SK-N-MC (cell line): ENCODE results near the gene ONECUT3.
"Not testable (repeated sequence)": the region's sequence is repeated elsewhere in the genome, so short reads cannot be mapped to it uniquely, and the experiment has no call there.

Source experiments
- DNase-seq: peaks from one replicate; pipeline ENCODE4 v3.0.0-alpha.2; 2011; ENCODE audit warnings: low read depth, low spot score
- H3K27ac ChIP-seq: fragments of 200-600 bp; sonication (generic); 2 replicates; pipeline ENCODE4 v1.5.1; 2016; ENCODE audit warnings: mixed run types
- H3K36me3 ChIP-seq: fragments of 200-600 bp; sonication (generic); 2 replicates; pipeline ENCODE4 v1.6.1; 2017; ENCODE audit warnings: antibody characterized with exemption, low read length, mixed read lengths; ENCODE audit not compliant: insufficient read depth
- H3K4me3 ChIP-seq: fragments of 200-600 bp; sonication (generic); 2 replicates; pipeline ENCODE4 v1.5.1; 2016
- H3K9ac ChIP-seq: fragments of 200-600 bp; sonication (generic); 2 replicates; pipeline ENCODE4 v1.8.0; 2017; ENCODE audit warnings: mixed run types, mixed read lengths; ENCODE audit not compliant: insufficient read length
- H3K9me3 ChIP-seq: fragments of 200-600 bp; sonication (generic); 2 replicates; pipeline ENCODE4 v1.6.1; 2017; ENCODE audit warnings: low read depth, mild to moderate bottlenecking, antibody characterized with exemption, low read length, moderate library complexity, mixed read lengths
- EZH2 ChIP-seq: fragments of 200-600 bp; sonication (generic); IDR thresholded peaks from one replicate; pipeline ENCODE4 v1.6.1; 2017; ENCODE audit warnings: antibody characterized with exemption
- FOXP2 ChIP-seq: optimal IDR thresholded peaks from 2 replicates; pipeline ENCODE3; 2011; ENCODE audit warnings: mild to moderate bottlenecking, moderate library complexity; ENCODE audit not compliant: insufficient read depth; ENCODE audit errors: extremely low read length, control extremely low read depth
- POLR2AphosphoS5 ChIP-seq: IDR thresholded peaks from 2 replicates; pipeline ENCODE4 v1.6.1; 2012; ENCODE audit warnings: mild to moderate bottlenecking, low read depth, low read length, borderline replicate concordance

ONECUT3 gene

GRCh38 chr19:1791879-1792278 lies 38.6 kb downstream of the ONECUT3 start:
- no peak overlapping the region for H3K27ac ChIP-seq
- no peak for DNase-seq
- no peak overlapping the region for H3K4me3 ChIP-seq
- no peaks in the 10 kb centered on the region for H3K9me3 ChIP-seq
- no peak overlapping the region for H3K9ac ChIP-seq
- no peak for TF ChIP-seq POLR2AphosphoS5
- no peak for TF ChIP-seq FOXP2
- no peak for TF ChIP-seq EZH2
- no peaks in the 10 kb centered on the region for H3K36me3 ChIP-seq

- Histone ChIP-seq H3K4me3 (no peak overlapping the region), H3K9ac (no peak overlapping the region), H3K27ac (no peak overlapping the region), H3K9me3 (no peaks in the 10 kb centered on the region), H3K36me3 (no peaks in the 10 kb centered on the region)
- TF ChIP-seq POLR2AphosphoS5: no peak
- no peak for TF ChIP-seq EZH2
- TF ChIP-seq FOXP2: no peak
- DNase-seq: no peak
Observed at GRCh38 chr19:1794424-1795172, 41.3 kb downstream of the ONECUT3 start.

- no peaks in the 10 kb centered on the region for H3K9me3 ChIP-seq
- no peak overlapping the region for H3K9ac ChIP-seq
- no peaks in the 10 kb centered on the region for H3K36me3 ChIP-seq
- no peak for DNase-seq
- H3K27ac ChIP-seq: no peak overlapping the region
- no peak overlapping the region for H3K4me3 ChIP-seq
- TF ChIP-seq EZH2 (no peak), FOXP2 (no peak), POLR2AphosphoS5 (no peak)
Observed at GRCh38 chr19:1796395-1797142, 43.3 kb downstream of the ONECUT3 start.

- not testable (repeated sequence) for H3K36me3 ChIP-seq, H3K9me3 ChIP-seq, H3K27ac ChIP-seq, H3K9ac ChIP-seq, H3K4me3 ChIP-seq, DNase-seq
Observed at GRCh38 chr19:1797313-1797712, 44.0 kb downstream of the ONECUT3 start.

GRCh38 chr19:1799695-1800342 lies 46.5 kb downstream of the ONECUT3 start:
- no peak overlapping the region for H3K27ac ChIP-seq
- H3K9me3 ChIP-seq: no peaks in the 10 kb centered on the region
- H3K4me3 ChIP-seq: no peak overlapping the region
- H3K9ac ChIP-seq: no peak overlapping the region
- DNase-seq: no peak
- H3K36me3 ChIP-seq: no peaks in the 10 kb centered on the region
- TF ChIP-seq POLR2AphosphoS5: no peak
- TF ChIP-seq FOXP2: no peak
- no peak for TF ChIP-seq EZH2

- no peaks in the 10 kb centered on the region for H3K36me3 ChIP-seq
- no peak overlapping the region for H3K27ac ChIP-seq
Observed at GRCh38 chr19:1804858-1805257, 51.6 kb downstream of the ONECUT3 start.

GRCh38 chr19:1805401-1806183 lies 52.3 kb downstream of the ONECUT3 start:
- no peak for DNase-seq
- no peak overlapping the region for H3K9ac ChIP-seq
- H3K9me3 ChIP-seq: no peaks in the 10 kb centered on the region
- TF ChIP-seq POLR2AphosphoS5 (no peak), FOXP2 (no peak), EZH2 (no peak)
- H3K27ac ChIP-seq: no peak overlapping the region
- H3K4me3 ChIP-seq: no peak overlapping the region
- no peaks in the 10 kb centered on the region for H3K36me3 ChIP-seq

More at GRCh38 chr19:1804858-1805257, 51.6 kb downstream of the ONECUT3 start:
- Histone ChIP-seq H3K9me3 (no peaks in the 10 kb centered on the region), H3K4me3 (no peak overlapping the region), H3K9ac (no peak overlapping the region)
- TF ChIP-seq POLR2AphosphoS5 (no peak), EZH2 (no peak), FOXP2 (no peak)
- DNase-seq: no peak

GRCh38 chr19:1806184-1807029 lies 53.1 kb downstream of the ONECUT3 start:
- no peak overlapping the region for H3K4me3 ChIP-seq
- no peaks in the 10 kb centered on the region for H3K36me3 ChIP-seq
- TF ChIP-seq EZH2: no peak
- TF ChIP-seq POLR2AphosphoS5: no peak
- TF ChIP-seq FOXP2: no peak

More at GRCh38 chr19:1806184-1807029, 53.1 kb downstream of the ONECUT3 start:
- no peaks in the 10 kb centered on the region for H3K9me3 ChIP-seq
- no peak for DNase-seq
- H3K27ac ChIP-seq: no peak overlapping the region
- H3K9ac ChIP-seq: no peak overlapping the region
